Stimulated activated CD4-positive, alpha-beta T cell treated with anti-CD3 and anti-CD28 coated beads, Interleukin-2, amount 100 ng/mL, for 48 hours (primary cell): ENCODE results near the gene CLEC14A.

Source experiments
- DNase-seq, 2 donors: peaks; one replicate each; pipeline ENCODE4 v3.0.0-alpha.2; 2020

CLEC14A gene

GRCh38 chr14:38255673-38256532, at the start of gene CLEC14A:
TSS of gene CLEC14A (minus strand) at chr14:38256093. CDS start at chr14:38256022, 71 bp downstream.
- DNase-seq, result no peak

- no peak for DNase-seq
Measured at GRCh38 chr14:38302966-38303365, 47.1 kb upstream of the CLEC14A start.

- no peak for DNase-seq
Measured at GRCh38 chr14:38302034-38302433, 46.1 kb upstream of the CLEC14A start.

GRCh38 chr14:38297681-38298080, 41.8 kb upstream of the CLEC14A start:
- no peak for DNase-seq

GRCh38 chr14:38291681-38292467, 36.0 kb upstream of the CLEC14A start:
- DNase-seq, result no peak

GRCh38 chr14:38290601-38291188, 34.8 kb upstream of the CLEC14A start:
- no peak for DNase-seq

- no peak for DNase-seq
Measured at GRCh38 chr14:38286452-38286851, 30.6 kb upstream of the CLEC14A start.

GRCh38 chr14:38285962-38286361, 30.1 kb upstream of the CLEC14A start:
- DNase-seq, result no peak

- DNase-seq, result no peak
Measured at GRCh38 chr14:38282936-38283335, 27.0 kb upstream of the CLEC14A start.

GRCh38 chr14:38280081-38280480, 24.2 kb upstream of the CLEC14A start:
- no peak for DNase-seq

- DNase-seq, result no peak
Measured at GRCh38 chr14:38279572-38279971, 23.7 kb upstream of the CLEC14A start.

GRCh38 chr14:38278035-38278434, 22.1 kb upstream of the CLEC14A start:
- DNase-seq, result no peak

- no peak for DNase-seq
Measured at GRCh38 chr14:38262844-38263243, 7.0 kb upstream of the CLEC14A start.

- DNase-seq, result no peak
Measured at GRCh38 chr14:38261620-38262019, 5.7 kb upstream of the CLEC14A start.

GRCh38 chr14:38257507-38257906, 1.6 kb upstream of the CLEC14A start:
- DNase-seq, result no peak

- DNase-seq, result no peak
Measured at GRCh38 chr14:38256533-38256840, 594 bp upstream of the CLEC14A start.

- DNase-seq, result no peak
Measured at GRCh38 chr14:38255408-38255672, 553 bp downstream of the CLEC14A start.

GRCh38 chr14:38254571-38255407, 1.1 kb downstream of the CLEC14A start:
- no peak for DNase-seq

GRCh38 chr14:38253676-38254075, 2.2 kb downstream of the CLEC14A start:
- no peak for DNase-seq

GRCh38 chr14:38252066-38252710, 3.7 kb downstream of the CLEC14A start:
- DNase-seq, result no peak

GRCh38 chr14:38250331-38250730, 5.6 kb downstream of the CLEC14A start:
- no peak for DNase-seq

- no peak for DNase-seq
Measured at GRCh38 chr14:38248321-38249028, 7.4 kb downstream of the CLEC14A start.
